ENCODE measurements around the gene SIL1. TPM values are rescaled to one million over a fixed set of nuclear protein-coding genes. Genes with fewer than 3 reads are reported as not detected.

SIL1 gene
- polyA plus RNA-seq, 4 donors = 43.7 to 55.8 (median 50.1) TPM

GRCh38 chr5:138903130-138903775, 294.9 kb downstream of the SIL1 start:
- DNase-seq (ENCODE audit: low read depth in 4 of 4, low spot score in 2 of 4) = no peak

- DNase-seq (ENCODE audit: low read depth in 4 of 4, low spot score in 2 of 4) = no peak
Measured at GRCh38 chr5:138901716-138902115, 296.5 kb downstream of the SIL1 start.

GRCh38 chr5:138900281-138900965, 297.7 kb downstream of the SIL1 start:
- no peak for DNase-seq (ENCODE audit: low read depth in 4 of 4, low spot score in 2 of 4)

- no peak for DNase-seq (ENCODE audit: low read depth in 4 of 4, low spot score in 2 of 4)
Measured at GRCh38 chr5:138898742-138899141, 299.4 kb downstream of the SIL1 start.

GRCh38 chr5:138898299-138898698, 299.9 kb downstream of the SIL1 start:
- no peak for DNase-seq (ENCODE audit: low read depth in 4 of 4, low spot score in 2 of 4)

Other genes with a start within 250 kb of the SIL1 start
- 100 to 1,000 TPM; 585 to 769 (median 664) TPM for gene MATR3, start 95.4 kb upstream of the SIL1 start, polyA plus RNA-seq (ENCODE audit: insufficient read length in 4 of 4)
- gene PAIP2, start 143.5 kb upstream of the SIL1 start, polyA plus RNA-seq (ENCODE audit: insufficient read length in 4 of 4) = 100 to 1,000 TPM; 152 to 194 (median 167) TPM
- gene SLC23A1, start 184.9 kb upstream of the SIL1 start, polyA plus RNA-seq (ENCODE audit: insufficient read length in 4 of 4) = 10 to 100 TPM; 10.1 to 20.7 (median 14.5) TPM
- gene MZB1, start 191.5 kb upstream of the SIL1 start, polyA plus RNA-seq (ENCODE audit: insufficient read length in 4 of 4) = 1 to 10 TPM in 1 of 4 donors, under 1 TPM in 3; 0.19 to 1.3 (median 0.60) TPM
- 1 to 10 TPM; 1.7 to 3.5 (median 3.0) TPM for gene PROB1, start 196.7 kb upstream of the SIL1 start, polyA plus RNA-seq (ENCODE audit: insufficient read length in 4 of 4)
- 10 to 100 TPM; 13.1 to 17.1 (median 14.0) TPM for gene SPATA24, start 205.7 kb upstream of the SIL1 start, polyA plus RNA-seq (ENCODE audit: insufficient read length in 4 of 4)
- gene DNAJC18, start 241.2 kb upstream of the SIL1 start, polyA plus RNA-seq (ENCODE audit: insufficient read length in 4 of 4) = 10 to 100 TPM; 21.5 to 29.7 (median 28.3) TPM

Measured in left renal cortex interstitium (tissue), 4 donors.